Measurements from ENCODE around the gene HSD17B2. TPM values are rescaled to one million over a fixed set of nuclear protein-coding genes. Genes with fewer than 3 reads are reported as not detected.
A peak's percentile ranks its signal among the peaks of the same experiment; 100 is the strongest.

Gene HSD17B2
- total and polyA plus RNA-seq, 4 donors: 0.48 to 2.5 (median 1.1) TPM

- Histone ChIP-seq H3K27ac (ENCODE audit: low read depth, low read length) (no peak overlapping the region), H3K9me3 (ENCODE audit: control insufficient read depth, insufficient read depth, low read length) (no peaks in the 10 kb centered on the region), H3K4me3 (ENCODE audit: low read depth, low read length) (no peak overlapping the region), H3K27me3 (ENCODE audit: control insufficient read depth, insufficient read depth, low read length) (no peaks in the 10 kb centered on the region), H3K4me1 (ENCODE audit: control insufficient read depth, insufficient read depth, low read length) (no peaks in the 10 kb centered on the region), H3K36me3 (ENCODE audit: control insufficient read depth, insufficient read depth, low read length) (no peaks in the 10 kb centered on the region)
- DNase-seq (ENCODE audit: low read depth in 4 of 6, low spot score in 6 of 6): no peak
- 74% methylated on average over 2 of the region's 6 CpGs for WGBS (ENCODE audit: insufficient coverage)
Measured at GRCh38 chr16:82067042-82067803, 32.2 kb downstream of the HSD17B2 start.

GRCh38 chr16:82067804-82068325 lies 32.8 kb downstream of the HSD17B2 start:
- Histone ChIP-seq H3K4me3 (ENCODE audit: low read depth, low read length) (no peak overlapping the region), H3K4me1 (ENCODE audit: control insufficient read depth, insufficient read depth, low read length) (no peaks in the 10 kb centered on the region), H3K36me3 (ENCODE audit: control insufficient read depth, insufficient read depth, low read length) (no peaks in the 10 kb centered on the region), H3K27me3 (ENCODE audit: control insufficient read depth, insufficient read depth, low read length) (no peaks in the 10 kb centered on the region), H3K27ac (ENCODE audit: low read depth, low read length) (no peak overlapping the region), H3K9me3 (ENCODE audit: control insufficient read depth, insufficient read depth, low read length) (no peaks in the 10 kb centered on the region)
- DNase-seq (ENCODE audit: low read depth in 4 of 6, low spot score in 6 of 6): no peak
- WGBS (ENCODE audit: insufficient coverage): 94% methylated on average over 10 of the region's 10 CpGs

- H3K4me3 ChIP-seq (ENCODE audit: low read depth, low read length): no peak overlapping the region
- 66% methylated on average over 2 of the region's 4 CpGs for WGBS (ENCODE audit: insufficient coverage)
- no peak for DNase-seq (ENCODE audit: low read depth in 4 of 6, low spot score in 6 of 6)
- H3K9me3 ChIP-seq (ENCODE audit: control insufficient read depth, insufficient read depth, low read length): no peaks in the 10 kb centered on the region
- H3K36me3 ChIP-seq (ENCODE audit: control insufficient read depth, insufficient read depth, low read length): no peaks in the 10 kb centered on the region
- H3K27ac ChIP-seq (ENCODE audit: low read depth, low read length): no peak overlapping the region
- no peaks in the 10 kb centered on the region for H3K4me1 ChIP-seq (ENCODE audit: control insufficient read depth, insufficient read depth, low read length)
- H3K27me3 ChIP-seq (ENCODE audit: control insufficient read depth, insufficient read depth, low read length): no peaks in the 10 kb centered on the region
Measured at GRCh38 chr16:82070656-82071369, 35.8 kb downstream of the HSD17B2 start.

- no peak for DNase-seq (ENCODE audit: low read depth in 4 of 6, low spot score in 6 of 6)
- H3K27me3 ChIP-seq (ENCODE audit: control insufficient read depth, insufficient read depth, low read length): no peaks in the 10 kb centered on the region
- no peak overlapping the region for H3K4me3 ChIP-seq (ENCODE audit: low read depth, low read length)
- WGBS (ENCODE audit: insufficient coverage): 77% methylated on average over 4 of the region's 4 CpGs
- H3K9me3 ChIP-seq (ENCODE audit: control insufficient read depth, insufficient read depth, low read length): no peaks in the 10 kb centered on the region
- no peak overlapping the region for H3K27ac ChIP-seq (ENCODE audit: low read depth, low read length)
- H3K4me1 ChIP-seq (ENCODE audit: control insufficient read depth, insufficient read depth, low read length): no peaks in the 10 kb centered on the region
- H3K36me3 ChIP-seq (ENCODE audit: control insufficient read depth, insufficient read depth, low read length): no peaks in the 10 kb centered on the region
Measured at GRCh38 chr16:82071421-82071820, 36.4 kb downstream of the HSD17B2 start.

GRCh38 chr16:82072313-82072712 lies 37.3 kb downstream of the HSD17B2 start:
- Histone ChIP-seq H3K36me3 (ENCODE audit: control insufficient read depth, insufficient read depth, low read length) (no peaks in the 10 kb centered on the region), H3K4me1 (ENCODE audit: control insufficient read depth, insufficient read depth, low read length) (no peaks in the 10 kb centered on the region), H3K27ac (ENCODE audit: low read depth, low read length) (no peak overlapping the region), H3K4me3 (ENCODE audit: low read depth, low read length) (no peak overlapping the region), H3K9me3 (ENCODE audit: control insufficient read depth, insufficient read depth, low read length) (peaks cover 2% of the 10 kb centered on the region), H3K27me3 (ENCODE audit: control insufficient read depth, insufficient read depth, low read length) (no peaks in the 10 kb centered on the region)
- no CpG with 5 or more reads among the region's 1 CpG for WGBS (ENCODE audit: insufficient coverage)
- DNase-seq (ENCODE audit: low read depth in 4 of 6, low spot score in 6 of 6): peak in 1 of 6 donors; percentile 25

- peaks cover 2% of the 10 kb centered on the region for H3K9me3 ChIP-seq (ENCODE audit: control insufficient read depth, insufficient read depth, low read length)
- no peaks in the 10 kb centered on the region for H3K36me3 ChIP-seq (ENCODE audit: control insufficient read depth, insufficient read depth, low read length)
- 100% methylated on average over 1 of the region's 4 CpGs for whole genome bisulfite sequencing (ENCODE audit: insufficient coverage)
- no peaks in the 10 kb centered on the region for H3K4me1 ChIP-seq (ENCODE audit: control insufficient read depth, insufficient read depth, low read length)
- H3K27me3 ChIP-seq (ENCODE audit: control insufficient read depth, insufficient read depth, low read length): no peaks in the 10 kb centered on the region
- H3K27ac ChIP-seq (ENCODE audit: low read depth, low read length): no peak overlapping the region
- no peak for DNase-seq (ENCODE audit: low read depth in 4 of 6, low spot score in 6 of 6)
- H3K4me3 ChIP-seq (ENCODE audit: low read depth, low read length): no peak overlapping the region
Measured at GRCh38 chr16:82074019-82074558, 39.0 kb downstream of the HSD17B2 start.

GRCh38 chr16:82078125-82078524 lies 43.1 kb downstream of the HSD17B2 start:
- H3K4me1 ChIP-seq (ENCODE audit: control insufficient read depth, insufficient read depth, low read length): no peaks in the 10 kb centered on the region
- WGBS (ENCODE audit: insufficient coverage): no CpG with 5 or more reads among the region's 1 CpG
- H3K27ac ChIP-seq (ENCODE audit: low read depth, low read length): no peak overlapping the region

GRCh38 chr16:82079892-82080291 lies 44.8 kb downstream of the HSD17B2 start:
- WGBS (ENCODE audit: insufficient coverage): 89% methylated on average over 3 of the region's 3 CpGs
- Histone ChIP-seq H3K4me3 (ENCODE audit: low read depth, low read length) (no peak overlapping the region), H3K27ac (ENCODE audit: low read depth, low read length) (no peak overlapping the region), H3K36me3 (ENCODE audit: control insufficient read depth, insufficient read depth, low read length) (no peaks in the 10 kb centered on the region), H3K9me3 (ENCODE audit: control insufficient read depth, insufficient read depth, low read length) (peaks cover 2% of the 10 kb centered on the region), H3K27me3 (ENCODE audit: control insufficient read depth, insufficient read depth, low read length) (no peaks in the 10 kb centered on the region), H3K4me1 (ENCODE audit: control insufficient read depth, insufficient read depth, low read length) (no peaks in the 10 kb centered on the region)
- DNase-seq (ENCODE audit: low read depth in 4 of 6, low spot score in 6 of 6): no peak

More at GRCh38 chr16:82078125-82078524, 43.1 kb downstream of the HSD17B2 start:
- Histone ChIP-seq H3K4me3 (ENCODE audit: low read depth, low read length) (no peak overlapping the region), H3K36me3 (ENCODE audit: control insufficient read depth, insufficient read depth, low read length) (no peaks in the 10 kb centered on the region), H3K9me3 (ENCODE audit: control insufficient read depth, insufficient read depth, low read length) (peaks cover 2% of the 10 kb centered on the region), H3K27me3 (ENCODE audit: control insufficient read depth, insufficient read depth, low read length) (no peaks in the 10 kb centered on the region)
- DNase-seq (ENCODE audit: low read depth in 4 of 6, low spot score in 6 of 6): no peak

GRCh38 chr16:82081264-82081663 lies 46.2 kb downstream of the HSD17B2 start:
- H3K36me3 ChIP-seq (ENCODE audit: control insufficient read depth, insufficient read depth, low read length): no peaks in the 10 kb centered on the region
- no peak for DNase-seq (ENCODE audit: low read depth in 4 of 6, low spot score in 6 of 6)
- H3K27me3 ChIP-seq (ENCODE audit: control insufficient read depth, insufficient read depth, low read length): no peaks in the 10 kb centered on the region
- H3K9me3 ChIP-seq (ENCODE audit: control insufficient read depth, insufficient read depth, low read length): peaks cover 2% of the 10 kb centered on the region
- H3K4me3 ChIP-seq (ENCODE audit: low read depth, low read length): no peak overlapping the region
- H3K27ac ChIP-seq (ENCODE audit: low read depth, low read length): no peak overlapping the region
- no peaks in the 10 kb centered on the region for H3K4me1 ChIP-seq (ENCODE audit: control insufficient read depth, insufficient read depth, low read length)
- WGBS (ENCODE audit: insufficient coverage): 89% methylated on average over 1 of the region's 3 CpGs
